Measurements from ENCODE around the gene GALNT16.
A peak's percentile ranks its signal among the peaks of the same experiment; 100 is the strongest.
"Not testable (repeated sequence)": the region's sequence is repeated elsewhere in the genome, so short reads cannot be mapped to it uniquely, and the experiment has no call there.

Gene GALNT16

GRCh38 chr14:69281450-69282169 lies 21.7 kb downstream of the GALNT16 start:
- no peak for DNase-seq (ENCODE audit: insufficient read length, low spot score)
- peak; percentile 90 for TF ChIP-seq POU2F2 (IDR thresholded peaks at IDR 0.05; ENCODE audit: low read depth, low read length)
- TF ChIP-seq POLR2AphosphoS5 (IDR thresholded peaks at IDR 0.05; ENCODE audit: low read depth, low read length): no peak
- FAIRE-seq: no peak

- no peak for TF ChIP-seq POLR2AphosphoS5 (IDR thresholded peaks at IDR 0.05; ENCODE audit: low read depth, low read length)
- no peak for TF ChIP-seq POU2F2 (IDR thresholded peaks at IDR 0.05; ENCODE audit: low read depth, low read length)
- TF ChIP-seq SPI1 (IDR thresholded peaks at IDR 0.05; ENCODE audit: low read depth, low read length): no peak
- TF ChIP-seq TAF1 (IDR thresholded peaks at IDR 0.05; ENCODE audit: low read depth, low read length): no peak
- TF ChIP-seq PAX5 (IDR thresholded peaks at IDR 0.05; ENCODE audit: insufficient read depth, low read length, severe bottlenecking): no peak
- no peak for TF ChIP-seq POLR2A (IDR thresholded peaks at IDR 0.05; ENCODE audit: low read depth, low read length)
- no peak for DNase-seq (ENCODE audit: insufficient read length, low spot score)
- FAIRE-seq: no peak
Observed at GRCh38 chr14:69282448-69282847, 22.5 kb downstream of the GALNT16 start.

GRCh38 chr14:69284170-69284569 lies 24.2 kb downstream of the GALNT16 start:
- no peak for FAIRE-seq
- TF ChIP-seq PAX5 (IDR thresholded peaks at IDR 0.05; ENCODE audit: insufficient read depth, low read length, severe bottlenecking): no peak
- no peak for TF ChIP-seq POLR2AphosphoS5 (IDR thresholded peaks at IDR 0.05; ENCODE audit: low read depth, low read length)
- TF ChIP-seq POLR2A (IDR thresholded peaks at IDR 0.05; ENCODE audit: low read depth, low read length): no peak
- TF ChIP-seq POU2F2 (IDR thresholded peaks at IDR 0.05; ENCODE audit: low read depth, low read length): no peak
- no peak for TF ChIP-seq TAF1 (IDR thresholded peaks at IDR 0.05; ENCODE audit: low read depth, low read length)
- no peak for TF ChIP-seq SPI1 (IDR thresholded peaks at IDR 0.05; ENCODE audit: low read depth, low read length)
- no peak for DNase-seq (ENCODE audit: insufficient read length, low spot score)

GRCh38 chr14:69285661-69286255 lies 25.8 kb downstream of the GALNT16 start:
- no peak for DNase-seq (ENCODE audit: insufficient read length, low spot score)
- TF ChIP-seq POU2F2 (IDR thresholded peaks at IDR 0.05; ENCODE audit: low read depth, low read length) (no peak), PAX5 (IDR thresholded peaks at IDR 0.05; ENCODE audit: insufficient read depth, low read length, severe bottlenecking) (no peak), POLR2A (IDR thresholded peaks at IDR 0.05; ENCODE audit: low read depth, low read length) (no peak), SPI1 (IDR thresholded peaks at IDR 0.05; ENCODE audit: low read depth, low read length) (no peak), POLR2AphosphoS5 (IDR thresholded peaks at IDR 0.05; ENCODE audit: low read depth, low read length) (no peak), TAF1 (IDR thresholded peaks at IDR 0.05; ENCODE audit: low read depth, low read length) (no peak)
- FAIRE-seq: no peak

GRCh38 chr14:69287098-69288010 lies 27.4 kb downstream of the GALNT16 start:
- FAIRE-seq: no peak
- no peak for TF ChIP-seq PAX5 (IDR thresholded peaks at IDR 0.05; ENCODE audit: insufficient read depth, low read length, severe bottlenecking)
- no peak for TF ChIP-seq SPI1 (IDR thresholded peaks at IDR 0.05; ENCODE audit: low read depth, low read length)
- TF ChIP-seq POLR2AphosphoS5 (IDR thresholded peaks at IDR 0.05; ENCODE audit: low read depth, low read length): no peak
- no peak for TF ChIP-seq POLR2A (IDR thresholded peaks at IDR 0.05; ENCODE audit: low read depth, low read length)
- no peak for TF ChIP-seq TAF1 (IDR thresholded peaks at IDR 0.05; ENCODE audit: low read depth, low read length)
- no peak for TF ChIP-seq POU2F2 (IDR thresholded peaks at IDR 0.05; ENCODE audit: low read depth, low read length)
- no peak for DNase-seq (ENCODE audit: insufficient read length, low spot score)

- TF ChIP-seq PAX5 (IDR thresholded peaks at IDR 0.05; ENCODE audit: insufficient read depth, low read length, severe bottlenecking) (no peak), POLR2A (IDR thresholded peaks at IDR 0.05; ENCODE audit: low read depth, low read length) (no peak), TAF1 (IDR thresholded peaks at IDR 0.05; ENCODE audit: low read depth, low read length) (no peak), POU2F2 (IDR thresholded peaks at IDR 0.05; ENCODE audit: low read depth, low read length) (no peak), SPI1 (IDR thresholded peaks at IDR 0.05; ENCODE audit: low read depth, low read length) (no peak), POLR2AphosphoS5 (IDR thresholded peaks at IDR 0.05; ENCODE audit: low read depth, low read length) (no peak)
- no peak for DNase-seq (ENCODE audit: insufficient read length, low spot score)
- no peak for FAIRE-seq
Observed at GRCh38 chr14:69288011-69288771, 28.2 kb downstream of the GALNT16 start.

GRCh38 chr14:69288956-69289705 lies 29.2 kb downstream of the GALNT16 start:
- FAIRE-seq (no peak), DNase-seq (ENCODE audit: insufficient read length, low spot score) (no peak)
- TF ChIP-seq POLR2A (IDR thresholded peaks at IDR 0.05; ENCODE audit: low read depth, low read length) (no peak), POLR2AphosphoS5 (IDR thresholded peaks at IDR 0.05; ENCODE audit: low read depth, low read length) (no peak), TAF1 (IDR thresholded peaks at IDR 0.05; ENCODE audit: low read depth, low read length) (no peak), POU2F2 (IDR thresholded peaks at IDR 0.05; ENCODE audit: low read depth, low read length) (no peak)

GRCh38 chr14:69289811-69290520 lies 30.0 kb downstream of the GALNT16 start:
- no peak for FAIRE-seq
- DNase-seq (ENCODE audit: insufficient read length, low spot score): no peak
- TF ChIP-seq PAX5 (IDR thresholded peaks at IDR 0.05; ENCODE audit: insufficient read depth, low read length, severe bottlenecking) (no peak), POLR2AphosphoS5 (IDR thresholded peaks at IDR 0.05; ENCODE audit: low read depth, low read length) (no peak), TAF1 (IDR thresholded peaks at IDR 0.05; ENCODE audit: low read depth, low read length) (no peak), POLR2A (IDR thresholded peaks at IDR 0.05; ENCODE audit: low read depth, low read length) (no peak), SPI1 (IDR thresholded peaks at IDR 0.05; ENCODE audit: low read depth, low read length) (no peak), POU2F2 (IDR thresholded peaks at IDR 0.05; ENCODE audit: low read depth, low read length) (no peak)

GRCh38 chr14:69290881-69291280 lies 30.9 kb downstream of the GALNT16 start:
- not testable (repeated sequence) for DNase-seq (ENCODE audit: insufficient read length, low spot score); FAIRE-seq
